ENCODE measurements around the gene LDLRAP1. TPM values are rescaled to one million over a fixed set of nuclear protein-coding genes. Genes with fewer than 3 reads are reported as not detected.

LDLRAP1 gene
- total RNA-seq, 1 experiment from 2014 or later = 26.0 TPM

DNA sequence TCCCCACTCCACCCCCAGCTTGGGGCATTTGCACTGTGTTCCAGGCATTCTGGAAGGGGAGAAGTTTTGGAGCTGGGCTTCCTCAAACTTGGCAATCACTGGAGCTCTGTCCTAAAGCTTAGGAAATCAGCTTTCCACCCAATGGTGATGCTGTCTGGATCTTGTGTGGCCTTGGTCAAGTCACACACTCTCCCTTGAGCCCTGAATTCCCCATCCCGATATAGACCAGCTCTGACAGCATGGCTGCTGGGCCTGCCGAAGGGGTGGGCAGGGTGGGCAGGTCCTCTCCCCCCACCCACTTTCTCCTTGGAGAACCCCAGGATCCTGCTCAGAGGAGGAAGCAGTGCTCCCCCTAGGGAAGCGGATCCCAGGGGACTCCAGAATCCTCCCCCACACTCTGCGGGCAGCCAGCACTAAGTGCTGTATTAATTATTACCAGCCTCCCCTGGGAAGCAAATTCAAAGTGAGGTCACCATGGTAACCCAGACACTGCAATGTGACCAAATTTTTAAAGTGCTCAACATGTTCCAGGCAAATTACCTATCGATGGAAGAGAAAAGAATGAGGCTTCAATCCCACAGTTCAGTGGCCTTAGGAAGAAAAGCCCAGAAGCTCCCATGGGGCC, 21.3 kb upstream of the LDLRAP1 start:
- H3K79me2 ChIP-seq (ENCODE audit: insufficient read depth, low read length) = no peaks in the 10 kb centered on the region
- H4K20me1 ChIP-seq (ENCODE audit: insufficient read depth) = no peaks in the 10 kb centered on the region
- no peak overlapping the region for H3K27ac ChIP-seq (ENCODE audit: low read depth, low read length)
- H2AFZ ChIP-seq (ENCODE audit: low read depth, low read length, poor library complexity, severe bottlenecking) = no peak overlapping the region
- no peaks in the 10 kb centered on the region for H3K27me3 ChIP-seq (ENCODE audit: insufficient read depth, low read length)
- H3K9ac ChIP-seq (ENCODE audit: low read length) = no peak overlapping the region
- no peak overlapping the region for H3K4me2 ChIP-seq (ENCODE audit: low read length)
- intact Hi-C loops (cut with micrococcal nuclease) = no loop called here
- CTCF ChIA-PET = interaction anchor here (1.0 to 1.3 kb wide), 2 partner anchors 92 to 288 kb away, joined by 3 to 4 read pairs; no protein-coding TSS in a partner anchor
- no peaks in the 10 kb centered on the region for H3K4me1 ChIP-seq (ENCODE audit: control insufficient read depth in 1 of 2, insufficient read depth in 2 of 2, low read length in 2 of 2)
- peaks cover 0 to 5% of the 10 kb centered on the region in 2 experiments; a peak in 1 of 4 replicates for H3K9me3 ChIP-seq (ENCODE audit: control insufficient read depth in 1 of 2, insufficient read depth in 1 of 2, low read depth in 1 of 2, low read length in 2 of 2)
- POLR2A ChIA-PET = interaction anchor here (0.7 kb wide), 1 partner anchor 265 kb away, joined by 4 read pairs; no protein-coding TSS in a partner anchor
- TF ChIP-seq, protein P1, sequence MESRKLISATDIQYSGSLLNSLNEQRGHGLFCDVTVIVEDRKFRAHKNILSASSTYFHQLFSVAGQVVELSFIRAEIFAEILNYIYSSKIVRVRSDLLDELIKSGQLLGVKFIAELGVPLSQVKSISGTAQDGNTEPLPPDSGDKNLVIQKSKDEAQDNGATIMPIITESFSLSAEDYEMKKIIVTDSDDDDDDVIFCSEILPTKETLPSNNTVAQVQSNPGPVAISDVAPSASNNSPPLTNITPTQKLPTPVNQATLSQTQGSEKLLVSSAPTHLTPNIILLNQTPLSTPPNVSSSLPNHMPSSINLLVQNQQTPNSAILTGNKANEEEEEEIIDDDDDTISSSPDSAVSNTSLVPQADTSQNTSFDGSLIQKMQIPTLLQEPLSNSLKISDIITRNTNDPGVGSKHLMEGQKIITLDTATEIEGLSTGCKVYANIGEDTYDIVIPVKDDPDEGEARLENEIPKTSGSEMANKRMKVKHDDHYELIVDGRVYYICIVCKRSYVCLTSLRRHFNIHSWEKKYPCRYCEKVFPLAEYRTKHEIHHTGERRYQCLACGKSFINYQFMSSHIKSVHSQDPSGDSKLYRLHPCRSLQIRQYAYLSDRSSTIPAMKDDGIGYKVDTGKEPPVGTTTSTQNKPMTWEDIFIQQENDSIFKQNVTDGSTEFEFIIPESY (IDR thresholded peaks at IDR 0.05; ENCODE audit: extremely low read depth, insufficient replicate concordance, low read length) = no peak
- TF ChIP-seq SP1 (IDR thresholded peaks at IDR 0.05; ENCODE audit: low read depth) (no peak), POLR2A (IDR thresholded peaks at IDR 0.05; ENCODE audit: borderline replicate concordance, extremely low read depth, insufficient read depth, insufficient read length) (no peak), RAD21 (IDR thresholded peaks at IDR 0.05; ENCODE audit: low read depth) (no peak), FOSL1 (IDR thresholded peaks at IDR 0.05; ENCODE audit: low read depth) (no peak)
- TF ChIP-seq, protein P2, sequence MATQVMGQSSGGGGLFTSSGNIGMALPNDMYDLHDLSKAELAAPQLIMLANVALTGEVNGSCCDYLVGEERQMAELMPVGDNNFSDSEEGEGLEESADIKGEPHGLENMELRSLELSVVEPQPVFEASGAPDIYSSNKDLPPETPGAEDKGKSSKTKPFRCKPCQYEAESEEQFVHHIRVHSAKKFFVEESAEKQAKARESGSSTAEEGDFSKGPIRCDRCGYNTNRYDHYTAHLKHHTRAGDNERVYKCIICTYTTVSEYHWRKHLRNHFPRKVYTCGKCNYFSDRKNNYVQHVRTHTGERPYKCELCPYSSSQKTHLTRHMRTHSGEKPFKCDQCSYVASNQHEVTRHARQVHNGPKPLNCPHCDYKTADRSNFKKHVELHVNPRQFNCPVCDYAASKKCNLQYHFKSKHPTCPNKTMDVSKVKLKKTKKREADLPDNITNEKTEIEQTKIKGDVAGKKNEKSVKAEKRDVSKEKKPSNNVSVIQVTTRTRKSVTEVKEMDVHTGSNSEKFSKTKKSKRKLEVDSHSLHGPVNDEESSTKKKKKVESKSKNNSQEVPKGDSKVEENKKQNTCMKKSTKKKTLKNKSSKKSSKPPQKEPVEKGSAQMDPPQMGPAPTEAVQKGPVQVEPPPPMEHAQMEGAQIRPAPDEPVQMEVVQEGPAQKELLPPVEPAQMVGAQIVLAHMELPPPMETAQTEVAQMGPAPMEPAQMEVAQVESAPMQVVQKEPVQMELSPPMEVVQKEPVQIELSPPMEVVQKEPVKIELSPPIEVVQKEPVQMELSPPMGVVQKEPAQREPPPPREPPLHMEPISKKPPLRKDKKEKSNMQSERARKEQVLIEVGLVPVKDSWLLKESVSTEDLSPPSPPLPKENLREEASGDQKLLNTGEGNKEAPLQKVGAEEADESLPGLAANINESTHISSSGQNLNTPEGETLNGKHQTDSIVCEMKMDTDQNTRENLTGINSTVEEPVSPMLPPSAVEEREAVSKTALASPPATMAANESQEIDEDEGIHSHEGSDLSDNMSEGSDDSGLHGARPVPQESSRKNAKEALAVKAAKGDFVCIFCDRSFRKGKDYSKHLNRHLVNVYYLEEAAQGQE (IDR thresholded peaks at IDR 0.05; ENCODE audit: low read depth) = no peak
- H3K9me2 ChIP-seq (ENCODE audit: insufficient read depth) = no peaks in the 10 kb centered on the region
- no TSS peak for BruUV-seq (replicated peaks)
- DNase-seq (ENCODE audit: low read depth, low spot score) = no peak
- RAD21 ChIA-PET (ENCODE audit: low non-redundant PET in 1 of 2, low total read pairs in 2 of 2, uncharacterized antibody in 2 of 2, unreplicated experiment in 2 of 2) = no interaction called here
- no peak for ATAC-seq
- H3K36me3 ChIP-seq (ENCODE audit: control insufficient read depth in 1 of 2, insufficient read depth in 2 of 2, low read length in 2 of 2) = no peaks in the 10 kb centered on the region
- H3K4me3 ChIP-seq (replicated peaks in 1 of 2; ENCODE audit: low read depth in 1 of 2, low read length in 2 of 2) = no peak overlapping the region

All from HCT116 (cell line).